HG03575 (cell line): Measurements from ENCODE around the gene TRNP1.

Source experiments
- ATAC-seq: cut with Tn5 transposase; IDR thresholded peaks from one replicate; pipeline ENCODE4 v1.9.1; 2021; ENCODE audit not compliant: unreplicated experiment, insufficient number of reproducible peaks, low FRiP score; ENCODE audit errors: extremely low read depth

Gene TRNP1

GRCh38 chr1:26999440-26999987, 6.0 kb downstream of the TRNP1 start:
- ATAC-seq, result no peak

DNA sequence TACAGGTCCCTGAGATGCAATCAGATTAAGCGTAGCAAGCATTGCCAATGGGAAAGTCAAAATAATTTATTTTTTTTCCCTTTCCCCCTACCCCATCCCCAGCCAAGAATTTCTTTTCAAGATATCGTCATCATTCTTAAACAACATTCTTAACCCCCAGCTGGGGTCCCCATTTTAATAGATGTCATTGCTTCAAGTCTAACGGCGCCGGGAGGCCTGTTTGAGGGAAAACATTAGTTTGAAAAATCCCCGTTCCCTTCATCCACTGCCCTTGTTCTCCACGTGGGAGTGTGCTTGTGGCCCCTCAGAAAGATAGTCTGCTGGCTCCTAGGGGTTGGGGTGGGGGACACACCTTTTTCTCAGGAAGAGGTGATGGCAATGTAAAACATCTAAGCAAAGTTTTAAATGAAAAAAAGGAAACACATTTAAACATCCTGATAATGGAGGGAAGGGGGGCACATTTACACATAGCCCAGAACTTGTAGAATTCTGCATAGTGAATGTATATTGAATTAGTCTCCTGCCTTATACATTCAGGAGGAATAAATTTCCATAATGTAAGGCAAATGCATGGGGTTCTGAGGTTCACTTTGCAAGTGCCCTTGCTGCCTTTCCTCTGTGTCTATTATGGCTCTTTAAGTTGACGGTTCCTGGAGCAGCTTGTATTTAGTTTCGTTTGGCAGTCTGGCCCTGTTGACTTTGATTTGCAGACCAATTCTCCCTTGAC, 6.8 kb downstream of the TRNP1 start:
- no peak for ATAC-seq

- no peak for ATAC-seq
Measured at GRCh38 chr1:27000817-27001460, 7.4 kb downstream of the TRNP1 start.

- no peak for ATAC-seq
Measured at GRCh38 chr1:27001570-27002360, 8.3 kb downstream of the TRNP1 start.

- ATAC-seq, result no peak
Measured at GRCh38 chr1:27003745-27004470, 10.4 kb downstream of the TRNP1 start.

DNA sequence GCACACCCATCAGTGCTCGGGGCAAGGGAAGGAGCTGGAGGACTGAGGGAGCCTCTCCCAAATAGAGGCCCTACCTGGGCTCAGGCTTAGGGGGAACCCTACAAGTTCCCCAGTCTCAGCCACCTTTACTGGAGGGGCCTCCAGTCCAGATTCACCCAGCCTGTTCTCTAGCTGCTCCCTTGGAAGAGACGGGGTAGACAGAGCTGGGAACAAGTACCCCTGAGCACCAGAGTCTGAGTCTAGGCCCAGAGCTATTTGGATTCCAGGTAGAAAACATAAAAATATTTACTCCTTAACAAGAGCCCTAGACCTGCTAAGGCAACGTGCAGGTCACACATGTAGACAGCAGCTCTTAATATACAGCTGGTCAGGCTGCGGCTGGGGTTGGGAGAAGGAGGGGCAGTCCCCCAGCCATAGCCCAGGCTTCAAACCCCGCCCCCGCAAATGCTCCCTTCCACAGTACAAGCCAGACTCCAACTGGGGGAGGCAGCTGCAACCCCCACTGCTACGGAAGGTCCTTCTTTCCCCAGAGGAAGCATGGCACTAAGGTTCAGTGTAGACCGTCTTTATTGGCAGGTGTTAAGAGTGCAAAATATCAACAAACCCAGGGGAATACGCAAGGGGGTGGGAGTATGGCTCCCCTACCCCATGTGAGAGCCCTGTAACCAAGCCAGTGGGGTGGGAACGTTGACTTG, 11.1 kb downstream of the TRNP1 start:
- ATAC-seq, result no peak

DNA sequence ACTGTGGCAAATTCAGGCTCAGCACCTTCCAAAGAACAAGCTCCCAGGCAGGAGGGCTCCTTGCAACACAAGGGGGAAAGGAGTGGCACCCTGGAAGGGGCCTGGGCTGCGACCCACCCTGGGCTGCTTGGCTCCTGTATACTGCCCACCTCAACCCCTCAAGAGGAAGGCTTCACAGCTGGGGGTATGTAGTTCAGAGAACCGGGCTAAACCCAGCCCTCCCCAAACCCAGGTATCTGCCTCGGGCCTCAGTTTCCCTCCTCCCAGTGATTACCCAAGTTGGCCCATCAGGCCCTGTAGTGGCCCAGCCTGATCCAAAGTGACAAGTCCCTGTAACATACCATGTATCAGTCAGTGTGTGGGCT, 11.7 kb downstream of the TRNP1 start:
- ATAC-seq, result no peak

GRCh38 chr1:27005648-27006496, 12.4 kb downstream of the TRNP1 start:
- no peak for ATAC-seq

DNA sequence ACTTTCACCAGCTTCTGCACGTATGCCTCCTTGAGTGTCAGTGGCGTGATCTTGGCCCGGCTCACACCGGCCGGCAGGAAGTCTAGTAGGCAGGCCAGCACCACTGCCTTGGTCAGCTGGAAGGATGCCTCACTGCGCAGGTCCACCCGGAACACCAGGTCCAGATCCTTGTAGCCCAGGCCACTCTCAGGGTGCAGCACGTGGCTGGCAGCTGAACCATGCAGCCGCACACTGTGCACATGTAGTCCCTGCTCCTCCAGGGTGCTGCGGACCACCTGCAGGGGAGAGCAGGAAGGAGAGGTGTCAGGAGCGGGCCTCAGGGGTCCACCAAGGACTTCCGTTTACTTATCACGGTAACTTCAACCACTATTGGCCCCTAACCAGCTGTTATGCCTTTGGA, 13.2 kb downstream of the TRNP1 start:
- ATAC-seq, result no peak

- ATAC-seq, result no peak
Measured at GRCh38 chr1:27007909-27008582, 14.6 kb downstream of the TRNP1 start.

DNA sequence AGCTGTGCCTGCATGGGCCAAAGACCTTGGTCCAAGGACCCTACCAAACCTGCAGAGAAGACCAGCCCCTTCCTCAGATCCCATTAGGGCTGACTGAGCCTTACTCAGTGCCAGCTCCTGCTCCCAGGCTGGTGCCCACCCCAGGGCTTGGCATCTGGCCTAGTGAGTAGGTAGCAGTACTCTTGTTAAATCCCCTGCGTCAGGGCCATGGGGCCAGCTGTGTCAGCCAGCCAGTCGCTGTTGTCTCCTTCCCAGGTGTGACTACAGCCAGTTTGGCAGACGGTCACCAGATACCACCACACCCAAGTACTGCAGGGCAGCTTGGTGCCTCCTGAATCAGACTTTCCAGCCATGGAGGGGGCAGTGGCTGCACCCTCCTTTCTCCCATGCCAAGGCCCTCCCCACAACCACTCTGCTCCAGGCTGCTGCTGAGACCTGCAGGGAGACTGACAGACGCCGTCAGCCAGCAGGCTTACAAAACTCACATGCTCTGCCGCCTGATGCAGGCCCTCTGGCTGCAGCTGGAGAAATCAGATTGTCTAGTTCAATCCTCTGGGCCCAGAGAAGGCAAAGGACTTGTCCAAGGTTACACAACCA, 16.2 kb downstream of the TRNP1 start:
- no peak for ATAC-seq

- no peak for ATAC-seq
Measured at GRCh38 chr1:27010226-27010994, 16.9 kb downstream of the TRNP1 start.

- ATAC-seq, result no peak
Measured at GRCh38 chr1:27011058-27011764, 17.7 kb downstream of the TRNP1 start.

DNA sequence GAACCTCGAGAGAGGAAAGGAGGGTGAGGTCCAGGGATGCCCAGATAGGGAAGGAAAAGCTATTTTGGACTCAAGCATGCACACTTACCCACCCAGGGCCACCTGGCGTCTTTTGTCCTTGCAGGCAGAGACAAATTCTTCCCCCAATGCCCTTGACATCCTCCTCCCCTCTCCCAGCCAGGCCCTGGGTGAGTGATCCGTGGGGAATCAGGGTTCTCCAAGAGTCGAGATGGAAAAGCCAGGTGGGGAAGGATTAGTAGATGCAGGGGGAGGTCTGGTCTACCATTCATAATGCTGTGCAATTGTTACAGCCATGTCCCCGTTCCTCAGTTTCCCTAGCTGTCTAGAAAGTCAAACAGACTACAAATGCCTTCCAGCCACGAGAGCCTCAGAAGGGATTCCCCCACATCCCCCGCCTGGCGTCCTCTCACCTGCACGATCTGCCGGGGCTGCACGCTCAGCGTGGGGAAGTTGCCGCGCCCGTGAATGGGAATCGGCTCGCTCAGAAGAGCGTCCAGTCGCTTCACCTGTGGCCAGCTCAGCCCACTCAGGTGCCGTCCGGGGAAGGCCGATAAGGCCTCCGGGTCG, 18.6 kb downstream of the TRNP1 start:
- no peak for ATAC-seq

DNA sequence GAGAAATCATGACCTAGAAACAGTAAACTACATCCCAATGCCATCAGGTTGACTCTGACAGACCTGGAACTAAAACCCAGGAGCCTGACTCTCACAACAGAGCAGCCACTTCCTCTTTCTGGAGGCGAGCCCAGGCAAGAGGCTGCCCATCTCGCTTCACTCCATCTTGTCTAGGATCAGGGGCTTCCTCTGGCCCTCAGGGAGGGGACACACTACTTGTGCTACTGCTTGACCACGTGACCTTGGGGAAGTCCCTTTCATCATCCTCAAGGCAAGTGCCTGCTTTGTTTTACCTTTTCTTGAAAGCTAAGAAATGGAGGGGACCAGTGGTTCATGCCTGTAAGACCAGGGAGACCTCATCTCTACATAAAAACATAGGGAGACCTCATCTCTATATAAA, 21.8 kb downstream of the TRNP1 start:
- ATAC-seq, result no peak
